ENCODE results near the gene RPL19.

The RPL19 gene

DNA sequence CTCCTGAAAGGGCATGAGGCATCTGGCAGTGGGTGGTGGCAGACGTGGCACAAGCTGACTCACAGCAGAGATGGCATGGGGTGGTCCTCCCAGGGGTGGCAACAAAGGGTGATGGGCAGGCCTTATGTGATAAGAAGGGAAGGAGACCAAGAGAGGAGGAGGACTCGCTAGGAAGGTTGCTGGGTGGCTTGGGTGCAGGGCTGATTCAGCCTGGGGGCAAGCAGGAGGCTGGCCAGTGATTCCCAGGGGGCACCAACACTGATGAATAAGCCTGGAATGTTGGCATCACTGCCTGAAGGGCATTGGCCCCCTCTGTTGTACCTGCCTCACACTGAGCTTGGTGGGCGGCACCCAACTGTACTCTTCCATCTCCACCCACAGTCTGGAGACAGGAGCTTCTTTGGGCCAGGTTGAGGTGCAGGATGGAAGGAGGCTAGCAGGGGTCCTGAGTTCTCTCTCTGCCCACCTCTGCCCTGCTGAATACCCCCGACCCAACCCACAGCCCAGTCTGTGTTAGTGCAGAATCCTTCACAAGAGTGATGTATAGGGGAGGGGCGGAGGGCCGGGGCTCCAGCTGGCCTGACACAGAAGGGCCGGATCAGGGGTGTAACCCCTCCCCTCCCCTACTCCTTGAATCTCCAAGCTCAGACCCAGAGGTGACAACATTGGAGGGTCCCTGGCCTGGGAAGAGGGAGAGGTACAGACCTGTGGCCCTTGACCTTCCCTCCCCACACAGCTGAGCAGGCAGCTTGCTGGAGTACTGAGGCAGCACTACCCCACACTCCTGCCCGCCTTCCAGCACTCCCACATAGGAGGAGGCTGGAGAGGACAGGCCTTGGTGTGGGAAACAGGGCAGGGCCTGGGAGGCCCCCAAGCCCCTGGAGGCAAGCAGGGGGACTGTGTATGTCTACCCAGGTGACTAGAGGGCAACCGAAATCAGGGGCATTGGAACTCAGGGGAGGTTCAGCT lies 23.1 kb downstream of the RPL19 start:
- no peak for DNase-seq (ENCODE audit: extremely low read depth, insufficient read length)
- Histone ChIP-seq H3K27me3 (replicated peaks; ENCODE audit: control insufficient read depth, insufficient read depth, low read length) (peaks cover 7% of the 10 kb centered on the region), H3K36me3 (ENCODE audit: control insufficient read depth, insufficient read depth, low read length) (no peaks in the 10 kb centered on the region), H3K4me3 (replicated peaks; ENCODE audit: low read depth, low read length) (no peak overlapping the region)
- TF ChIP-seq CTCF (IDR thresholded peaks at IDR 0.05; ENCODE audit: insufficient read depth, low read length, poor library complexity, severe bottlenecking) = no peak

- TF ChIP-seq CTCF (IDR thresholded peaks at IDR 0.05; ENCODE audit: insufficient read depth, low read length, poor library complexity, severe bottlenecking) = no peak
- Histone ChIP-seq H3K4me3 (replicated peaks; ENCODE audit: low read depth, low read length) (no peak overlapping the region), H3K27me3 (replicated peaks; ENCODE audit: control insufficient read depth, insufficient read depth, low read length) (peaks cover 7% of the 10 kb centered on the region), H3K36me3 (ENCODE audit: control insufficient read depth, insufficient read depth, low read length) (no peaks in the 10 kb centered on the region)
- DNase-seq (ENCODE audit: extremely low read depth, insufficient read length) = no peak
Observed at GRCh38 chr17:39223907-39224777, 24.1 kb downstream of the RPL19 start.

GRCh38 chr17:39224778-39225307 lies 24.8 kb downstream of the RPL19 start:
- peaks cover 7% of the 10 kb centered on the region for H3K27me3 ChIP-seq (replicated peaks; ENCODE audit: control insufficient read depth, insufficient read depth, low read length)
- H3K36me3 ChIP-seq (ENCODE audit: control insufficient read depth, insufficient read depth, low read length) = no peaks in the 10 kb centered on the region
- H3K4me3 ChIP-seq (replicated peaks; ENCODE audit: low read depth, low read length) = no peak overlapping the region
- TF ChIP-seq CTCF (IDR thresholded peaks at IDR 0.05; ENCODE audit: insufficient read depth, low read length, poor library complexity, severe bottlenecking) = no peak
- no peak for DNase-seq (ENCODE audit: extremely low read depth, insufficient read length)

DNA sequence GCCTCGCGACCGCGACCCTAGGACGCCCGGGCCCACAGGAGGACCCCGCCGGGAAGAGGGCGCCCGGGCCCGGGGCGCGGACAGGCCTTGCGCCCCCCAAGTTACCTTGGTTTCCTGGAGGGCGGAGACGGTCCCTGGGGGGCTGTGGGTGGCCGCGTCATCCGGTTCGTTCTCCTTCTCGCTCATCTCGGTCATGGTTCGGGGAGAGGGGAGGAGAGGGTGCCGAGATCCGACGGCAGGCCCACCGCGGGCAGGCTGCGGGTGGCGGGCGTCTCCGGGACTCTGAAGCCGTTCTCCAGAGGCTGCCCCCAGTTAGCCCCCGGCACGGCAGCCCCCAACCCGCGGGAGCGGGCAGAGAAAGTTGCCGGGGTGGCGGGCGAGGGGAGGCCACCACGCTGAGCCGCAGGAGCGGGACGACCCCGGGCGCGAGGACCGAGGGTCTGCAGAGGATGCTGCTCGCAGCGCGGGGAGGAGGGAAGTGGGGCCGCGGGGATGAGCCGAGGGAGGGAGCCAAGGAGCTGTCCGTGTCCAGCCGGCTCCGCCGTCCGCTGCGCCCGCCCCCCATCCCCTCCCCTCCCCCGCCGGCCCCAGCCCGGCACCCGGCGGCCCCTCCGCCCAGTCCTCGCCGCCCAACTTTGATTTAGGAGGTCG lies 25.4 kb downstream of the RPL19 start, which contains the start of gene STAC2:
TSS of gene STAC2 (minus strand) at position 638 of the 651 bp plus-strand sequence. CDS start at position 195, 443 bp downstream.
- no peak for TF ChIP-seq CTCF (IDR thresholded peaks at IDR 0.05; ENCODE audit: insufficient read depth, low read length, poor library complexity, severe bottlenecking)
- peaks cover 7% of the 10 kb centered on the region for H3K27me3 ChIP-seq (replicated peaks; ENCODE audit: control insufficient read depth, insufficient read depth, low read length)
- no peak for DNase-seq (ENCODE audit: extremely low read depth, insufficient read length)
- no peak within 1 kb of the TSS for H3K4me3 ChIP-seq (replicated peaks; ENCODE audit: low read depth, low read length)
- no peaks in the 10 kb centered on the region for H3K36me3 ChIP-seq (ENCODE audit: control insufficient read depth, insufficient read depth, low read length)

DNA sequence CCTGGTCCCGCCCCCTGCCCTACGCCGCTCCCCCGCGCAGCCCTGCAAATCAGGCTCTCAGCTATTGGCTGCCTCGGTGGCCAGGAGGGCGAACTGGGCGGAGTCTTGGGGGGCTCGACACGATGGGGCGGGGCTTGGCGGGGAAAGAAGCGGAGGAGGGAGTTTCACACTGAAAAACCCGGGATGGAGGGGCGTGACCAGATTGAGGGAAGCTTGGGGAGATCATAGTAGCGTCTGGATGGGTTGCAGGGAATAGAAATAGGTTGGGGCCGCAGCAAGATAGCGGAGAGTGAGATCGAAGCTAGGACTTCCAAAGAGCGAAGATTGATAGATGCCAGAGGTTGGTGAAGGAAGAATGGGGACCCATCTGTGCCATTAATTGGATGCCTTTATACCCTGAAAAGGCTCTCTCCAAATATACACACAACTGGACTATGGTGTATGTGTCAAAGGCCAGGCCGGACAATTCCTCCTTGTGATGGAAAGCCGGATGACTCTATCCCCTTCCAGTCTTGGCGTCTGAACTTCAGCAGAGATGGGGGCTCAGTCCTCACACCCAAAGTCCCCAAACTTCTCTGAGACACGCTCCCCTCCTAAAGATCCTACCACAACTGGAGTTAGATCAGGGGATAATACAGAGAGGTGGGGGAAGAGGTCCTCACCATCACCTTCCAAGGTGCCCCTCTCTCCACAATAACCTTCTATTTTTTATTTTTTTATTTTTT lies 26.0 kb downstream of the RPL19 start:
- DNase-seq (ENCODE audit: extremely low read depth, insufficient read length) = no peak
- TF ChIP-seq CTCF (IDR thresholded peaks at IDR 0.05; ENCODE audit: insufficient read depth, low read length, poor library complexity, severe bottlenecking) = no peak
- H3K4me3 ChIP-seq (replicated peaks; ENCODE audit: low read depth, low read length) = no peak overlapping the region
- peaks cover 7% of the 10 kb centered on the region for H3K27me3 ChIP-seq (replicated peaks; ENCODE audit: control insufficient read depth, insufficient read depth, low read length)
- no peaks in the 10 kb centered on the region for H3K36me3 ChIP-seq (ENCODE audit: control insufficient read depth, insufficient read depth, low read length)
